ENCODE results near the gene MAP7D2.
"Not testable (repeated sequence)": the region's sequence is repeated elsewhere in the genome, so short reads cannot be mapped to it uniquely, and the experiment has no call there.

MAP7D2 gene

DNA sequence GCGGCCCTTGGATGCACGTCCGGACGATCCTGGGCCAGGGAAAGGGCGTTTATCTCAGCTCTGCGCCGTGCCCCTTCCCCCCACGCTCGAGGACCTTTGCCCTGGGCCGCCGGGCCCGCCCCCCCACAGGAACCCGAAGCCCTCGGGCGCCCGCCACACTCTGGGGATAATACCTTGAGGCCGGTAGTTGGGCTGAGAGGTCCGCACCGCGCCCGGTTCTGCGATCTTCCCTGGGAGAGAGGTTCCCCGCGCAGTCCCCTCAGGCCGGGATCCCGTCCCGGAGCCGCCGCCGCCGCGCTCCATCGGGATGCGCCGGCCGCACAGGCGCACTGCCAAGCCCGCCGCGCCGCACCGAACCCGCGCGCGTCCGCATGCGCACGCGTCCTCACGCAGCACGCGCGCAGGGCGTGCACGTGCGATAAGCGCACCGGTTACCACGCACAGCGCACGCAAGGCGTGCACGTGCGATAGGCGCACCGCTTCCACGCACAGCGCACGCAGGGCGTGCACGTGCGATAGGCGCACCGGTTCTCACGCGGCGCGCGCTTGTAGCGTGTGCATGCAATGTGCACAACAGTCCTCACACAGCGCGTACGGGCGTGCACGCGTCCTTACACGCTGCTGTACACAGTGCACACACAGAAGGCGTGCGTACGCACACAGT, at the start of gene MAP7D2:
TSS of gene MAP7D2 (minus strand) at position 331 of the 664 bp plus-strand sequence. CDS start at position 303, 28 bp downstream.
- peak; percentile 48 for DNase-seq (ENCODE audit: low read depth, low spot score)

DNA sequence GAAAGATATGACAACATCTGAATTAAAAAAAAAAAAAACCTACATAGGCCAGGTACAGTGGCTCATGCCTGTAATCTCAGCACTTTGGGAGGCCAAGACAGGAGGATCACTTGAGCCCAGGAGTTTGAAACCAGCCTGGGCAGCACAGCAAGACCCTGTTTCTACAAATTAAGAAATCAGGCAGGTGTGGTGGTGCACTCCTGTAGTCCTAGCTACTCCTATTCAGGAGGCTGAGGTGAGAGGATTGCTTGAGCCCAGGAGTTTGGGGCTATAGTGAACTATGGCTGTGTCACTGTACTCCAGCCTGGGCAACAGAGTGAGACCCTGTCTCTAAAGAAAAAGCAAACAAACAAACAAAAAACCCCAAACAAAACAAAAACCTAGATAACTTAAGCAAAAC, 45.8 kb upstream of the MAP7D2 start:
- not testable (repeated sequence) for DNase-seq (ENCODE audit: low read depth, low spot score)

DNA sequence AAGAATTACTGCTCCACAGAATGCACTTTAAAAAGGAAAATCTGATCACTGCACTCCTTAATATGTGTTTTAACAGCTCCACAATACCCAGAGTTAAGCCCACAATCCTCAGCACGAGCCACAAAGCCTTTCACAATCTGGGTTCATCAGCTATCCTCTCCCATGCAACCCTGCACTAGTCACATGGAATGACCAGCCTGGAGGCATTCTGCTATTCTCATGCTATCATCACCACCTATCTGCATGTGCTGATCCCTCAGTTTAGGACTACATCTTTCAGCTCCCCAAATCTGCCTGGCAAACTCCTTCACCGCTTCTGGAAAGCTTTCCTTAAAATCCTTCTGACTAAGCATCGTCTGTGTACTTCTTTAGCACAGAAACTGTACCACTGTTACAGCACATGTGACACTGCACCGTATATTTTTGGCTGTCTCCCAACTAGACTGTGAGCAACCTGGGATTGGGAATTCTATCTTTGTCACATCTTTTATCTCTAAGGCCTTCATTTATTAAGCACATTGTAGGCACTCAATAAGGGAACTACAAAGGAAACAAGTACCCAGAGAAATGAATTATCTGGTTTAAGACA, 43.2 kb upstream of the MAP7D2 start:
- no peak for DNase-seq (ENCODE audit: low read depth, low spot score)

DNA sequence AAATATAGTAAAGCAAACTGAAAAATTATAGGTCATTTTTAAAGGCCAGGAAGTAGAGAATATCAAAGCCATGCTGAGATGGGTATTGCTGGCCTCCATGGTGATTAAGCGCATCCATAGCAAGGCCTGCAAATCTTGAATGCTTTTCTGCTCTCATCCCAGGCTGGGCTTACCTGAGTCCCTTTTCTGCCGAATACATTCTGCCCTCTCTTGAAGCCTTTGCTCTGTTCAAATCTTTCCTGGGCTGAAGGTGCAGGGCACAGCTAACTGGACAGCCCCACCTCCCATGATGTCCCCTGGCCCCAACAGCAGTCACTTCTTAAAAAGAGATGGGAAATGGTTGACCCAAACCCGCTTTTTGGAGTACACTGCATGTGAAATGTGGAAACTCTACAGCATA, 35.0 kb upstream of the MAP7D2 start:
- no peak for DNase-seq (ENCODE audit: low read depth, low spot score)

DNA sequence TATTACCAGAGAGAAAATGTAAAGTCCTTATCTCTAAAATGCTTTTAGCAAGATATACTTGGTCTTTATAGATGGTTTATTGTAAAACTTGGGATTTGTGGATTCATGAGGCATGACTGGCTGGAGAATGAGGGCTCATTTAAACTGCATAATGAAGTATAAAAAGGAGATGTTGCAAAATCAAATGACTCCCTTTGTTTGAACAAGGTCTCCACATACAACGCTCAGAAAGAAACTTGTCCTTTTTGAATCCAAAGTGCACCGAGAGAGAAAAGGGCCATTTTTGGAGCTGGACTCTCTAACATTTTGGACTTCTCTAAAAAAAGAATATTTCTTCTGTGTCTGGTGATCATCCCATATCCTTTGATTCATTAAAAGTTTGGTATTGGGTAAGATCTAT, 32.6 kb upstream of the MAP7D2 start:
- DNase-seq (ENCODE audit: low read depth, low spot score): no peak

GRCh38 chrX:20147561-20147960, 30.9 kb upstream of the MAP7D2 start:
- DNase-seq (ENCODE audit: low read depth, low spot score): no peak

DNA sequence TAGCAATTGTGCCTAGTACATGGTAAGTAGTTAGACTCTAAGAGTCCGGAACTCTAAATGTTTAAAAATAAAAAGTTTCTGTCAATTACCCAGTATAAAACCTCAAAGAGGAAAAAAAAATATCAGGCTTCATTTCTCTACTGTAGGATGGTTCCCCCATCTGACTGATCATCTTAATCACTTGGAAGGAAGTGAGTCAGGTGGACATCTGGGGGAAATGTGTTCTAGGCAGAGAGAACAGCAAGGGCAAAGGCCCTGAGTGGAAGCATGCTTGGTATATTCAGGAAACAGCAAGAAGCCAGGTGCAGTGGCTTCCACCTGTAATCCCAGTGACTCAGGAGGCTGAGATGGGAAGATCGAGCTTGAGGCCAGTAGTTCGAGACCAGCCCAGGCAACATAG, 27.8 kb upstream of the MAP7D2 start:
- no peak for DNase-seq (ENCODE audit: low read depth, low spot score)

- DNase-seq (ENCODE audit: low read depth, low spot score): no peak
These were observed 26.9 kb upstream of the MAP7D2 start for GRCh38 chrX:20143561-20143960.

DNA sequence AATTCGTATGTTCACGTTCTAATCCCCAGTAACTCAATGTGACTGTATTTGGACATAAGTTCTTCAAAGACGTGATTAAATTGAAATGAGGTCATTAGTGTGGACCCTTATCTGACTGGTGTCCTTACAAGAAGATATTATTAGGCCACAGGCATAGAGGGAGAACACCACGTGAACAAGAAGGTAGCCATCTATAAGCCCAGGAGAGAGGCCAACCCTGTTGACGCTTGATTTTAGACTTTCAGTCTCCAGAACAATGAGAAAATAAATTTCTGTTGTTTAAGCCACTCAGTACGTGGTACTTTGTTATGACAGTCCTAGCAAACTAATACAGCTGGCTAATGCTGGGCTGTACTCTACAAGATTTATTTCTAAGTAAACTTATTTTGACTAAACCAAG, 26.4 kb upstream of the MAP7D2 start:
- no peak for DNase-seq (ENCODE audit: low read depth, low spot score)

DNA sequence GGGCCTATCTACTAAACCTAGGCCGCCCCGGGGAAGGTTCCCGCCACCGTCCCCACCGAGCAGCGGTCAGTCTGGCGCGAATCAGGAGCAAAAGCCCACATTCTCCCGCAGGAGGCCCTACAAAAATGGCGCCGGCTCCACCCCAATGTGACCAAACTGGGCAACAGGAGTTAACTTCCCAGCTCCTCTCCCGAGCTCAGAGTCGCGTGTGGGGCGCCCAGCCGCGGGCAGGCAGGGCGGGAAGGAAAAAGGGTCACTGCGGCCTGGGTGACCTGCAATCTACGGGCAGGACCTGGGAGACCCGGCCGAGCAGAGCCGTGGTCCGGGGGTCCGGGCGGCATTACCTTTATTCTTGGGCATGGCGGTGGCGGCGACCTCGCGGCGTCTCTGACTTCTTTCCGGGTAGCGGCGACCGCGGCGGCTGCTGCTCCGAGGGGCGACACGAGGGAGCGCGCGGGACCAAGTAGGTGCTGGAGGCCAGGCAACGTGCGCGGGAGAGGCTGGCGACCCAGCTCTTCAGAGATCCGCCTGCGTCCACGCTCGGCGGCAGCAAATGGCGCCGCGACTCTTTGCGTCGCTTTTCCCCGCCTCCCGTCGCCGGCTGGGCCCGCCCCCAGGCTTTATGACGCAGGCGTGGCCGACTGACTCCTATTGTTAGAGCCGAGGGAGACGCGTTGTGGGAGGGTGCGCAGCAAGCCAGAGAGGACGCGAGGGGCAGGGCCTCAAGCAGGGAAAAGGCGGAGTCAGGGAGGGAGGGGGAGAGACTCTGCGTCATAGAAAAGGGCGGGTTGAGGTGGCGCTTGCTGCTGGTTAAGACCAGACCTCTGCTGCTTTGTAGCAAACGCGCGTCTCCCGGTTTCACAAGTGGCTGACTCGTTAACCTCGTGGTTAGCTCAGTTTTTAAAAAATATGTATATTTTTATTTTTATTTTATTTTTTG, 24.8 kb upstream of the MAP7D2 start, which contains the start of gene EIF1AX:
TSS of gene EIF1AX (minus strand) at position 558 of the 940 bp plus-strand sequence. CDS start at position 360, 198 bp downstream.
- peak; percentile 100 for DNase-seq (ENCODE audit: low read depth, low spot score)

GRCh38 chrX:20140420-20140819, 23.7 kb upstream of the MAP7D2 start:
- DNase-seq (ENCODE audit: low read depth, low spot score): no peak

DNA sequence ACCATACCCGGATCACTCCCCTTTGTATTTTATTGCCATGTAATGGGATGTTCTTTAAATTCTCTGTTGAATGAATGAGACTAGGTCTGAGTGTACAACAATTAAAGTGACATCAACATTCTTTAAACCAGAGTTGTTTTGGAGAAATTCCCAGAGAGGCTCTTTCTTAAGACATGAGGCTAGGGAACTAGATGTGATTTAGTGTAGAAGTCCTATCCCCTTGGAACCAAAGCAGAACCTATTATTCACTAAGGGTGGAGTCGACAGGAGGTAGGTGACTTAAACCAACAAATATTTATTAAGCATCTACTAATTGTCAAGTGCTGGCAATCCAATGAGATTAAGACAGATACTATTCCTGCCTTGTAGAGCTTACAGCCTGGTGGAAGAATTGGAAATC, 23.3 kb upstream of the MAP7D2 start:
- no peak for DNase-seq (ENCODE audit: low read depth, low spot score)

GRCh38 chrX:20135944-20136343, 19.2 kb upstream of the MAP7D2 start:
- no peak for DNase-seq (ENCODE audit: low read depth, low spot score)

- no peak for DNase-seq (ENCODE audit: low read depth, low spot score)
These were observed 16.0 kb upstream of the MAP7D2 start for GRCh38 chrX:20132666-20133065.

DNA sequence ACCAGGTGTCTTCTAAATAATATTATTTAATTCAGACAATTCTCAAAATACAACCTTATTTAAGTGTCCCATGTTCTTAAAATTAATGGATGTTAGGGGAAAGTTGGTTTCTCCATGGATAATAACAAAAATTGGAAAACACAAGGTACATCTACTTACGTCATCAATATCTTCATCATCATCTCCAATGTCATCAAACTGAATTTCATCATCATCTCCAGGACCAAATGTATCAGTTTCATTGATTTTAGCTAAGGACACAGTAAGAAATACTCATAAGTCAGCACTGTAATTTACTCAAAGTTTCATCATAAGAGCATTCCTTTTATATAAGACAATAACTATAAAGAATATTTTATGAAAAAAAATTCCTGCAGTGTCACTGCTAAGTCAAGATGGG, 13.7 kb upstream of the MAP7D2 start:
- DNase-seq (ENCODE audit: low read depth, low spot score): no peak

GRCh38 chrX:20129547-20129946, 12.8 kb upstream of the MAP7D2 start:
- DNase-seq (ENCODE audit: low read depth, low spot score): no peak

DNA sequence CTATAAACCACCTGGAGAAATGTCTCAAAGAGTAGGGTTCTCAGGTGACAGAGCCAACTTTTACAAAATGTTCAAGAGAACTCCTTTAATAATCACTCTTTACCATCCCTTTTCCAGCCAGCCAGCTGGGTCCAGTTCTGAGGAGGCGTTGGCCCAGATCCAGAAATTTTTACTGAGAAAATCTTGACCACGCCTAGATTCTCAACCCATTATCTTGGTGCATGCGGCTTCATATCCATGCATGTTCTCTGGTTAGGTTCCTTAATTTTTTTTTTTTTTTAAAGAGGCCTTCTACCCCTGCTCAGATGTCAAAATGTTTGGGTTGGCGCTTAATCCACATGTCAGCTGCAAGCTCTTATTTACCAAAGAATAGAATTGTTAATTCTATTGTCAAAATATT, 12.0 kb upstream of the MAP7D2 start:
- no peak for DNase-seq (ENCODE audit: low read depth, low spot score)

DNA sequence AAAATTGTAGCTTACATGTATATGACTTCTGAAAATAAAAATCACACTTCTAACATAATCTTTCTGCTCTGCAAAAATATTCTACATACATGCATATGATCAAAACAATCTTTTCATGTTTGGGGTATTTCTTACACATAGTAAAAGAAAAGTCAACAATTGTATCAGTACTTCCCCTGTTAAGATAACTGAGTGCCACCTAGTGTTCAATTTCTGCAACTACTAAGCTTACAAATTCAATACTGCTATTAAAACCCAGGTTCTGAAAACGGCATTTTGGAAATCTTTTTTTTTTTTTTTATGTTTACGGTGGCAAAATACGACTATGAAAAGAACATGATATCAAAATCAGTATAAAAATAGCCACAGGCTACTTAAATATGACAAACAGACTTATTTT, 10.7 kb upstream of the MAP7D2 start:
- DNase-seq (ENCODE audit: low read depth, low spot score): not testable (repeated sequence)

DNA sequence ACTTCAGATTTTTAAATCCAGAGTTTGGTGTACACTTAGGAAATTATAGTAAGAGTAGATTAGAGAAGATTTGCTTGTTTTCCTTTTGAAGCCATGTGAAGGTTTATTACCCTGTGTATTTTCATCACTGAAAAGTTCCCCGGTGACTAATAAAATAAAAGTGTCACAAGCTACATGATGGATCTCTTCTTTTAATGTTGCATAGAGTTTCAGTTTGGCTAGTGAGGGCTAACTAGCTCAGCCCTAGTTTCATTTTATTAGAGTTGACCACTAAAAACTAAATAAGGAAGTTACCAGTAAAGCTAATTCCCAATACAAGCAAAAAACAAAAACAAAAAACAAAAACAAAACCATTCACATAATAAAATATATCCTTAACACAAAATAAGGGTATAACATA, 10.1 kb upstream of the MAP7D2 start:
- not testable (repeated sequence) for DNase-seq (ENCODE audit: low read depth, low spot score)

DNA sequence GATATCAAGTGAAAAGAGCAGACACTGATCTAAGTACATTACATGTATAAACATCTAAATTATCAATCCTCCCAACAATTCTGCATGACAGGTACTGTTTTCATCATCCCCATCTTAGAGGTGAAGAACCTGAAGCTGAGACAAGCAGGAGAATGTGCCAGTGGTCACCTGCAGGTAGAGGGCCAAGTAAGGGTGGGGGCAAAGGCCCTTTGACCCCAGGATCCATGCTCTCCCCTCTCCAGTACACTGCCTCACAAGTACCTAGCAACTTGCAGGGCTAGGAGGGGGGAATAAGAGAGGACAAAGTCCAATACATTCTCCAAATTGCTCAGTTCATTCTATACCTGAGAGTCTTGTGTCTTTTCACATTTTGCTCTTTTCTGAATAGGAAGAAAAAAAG, 8.3 kb upstream of the MAP7D2 start:
- DNase-seq (ENCODE audit: low read depth, low spot score): no peak

DNA sequence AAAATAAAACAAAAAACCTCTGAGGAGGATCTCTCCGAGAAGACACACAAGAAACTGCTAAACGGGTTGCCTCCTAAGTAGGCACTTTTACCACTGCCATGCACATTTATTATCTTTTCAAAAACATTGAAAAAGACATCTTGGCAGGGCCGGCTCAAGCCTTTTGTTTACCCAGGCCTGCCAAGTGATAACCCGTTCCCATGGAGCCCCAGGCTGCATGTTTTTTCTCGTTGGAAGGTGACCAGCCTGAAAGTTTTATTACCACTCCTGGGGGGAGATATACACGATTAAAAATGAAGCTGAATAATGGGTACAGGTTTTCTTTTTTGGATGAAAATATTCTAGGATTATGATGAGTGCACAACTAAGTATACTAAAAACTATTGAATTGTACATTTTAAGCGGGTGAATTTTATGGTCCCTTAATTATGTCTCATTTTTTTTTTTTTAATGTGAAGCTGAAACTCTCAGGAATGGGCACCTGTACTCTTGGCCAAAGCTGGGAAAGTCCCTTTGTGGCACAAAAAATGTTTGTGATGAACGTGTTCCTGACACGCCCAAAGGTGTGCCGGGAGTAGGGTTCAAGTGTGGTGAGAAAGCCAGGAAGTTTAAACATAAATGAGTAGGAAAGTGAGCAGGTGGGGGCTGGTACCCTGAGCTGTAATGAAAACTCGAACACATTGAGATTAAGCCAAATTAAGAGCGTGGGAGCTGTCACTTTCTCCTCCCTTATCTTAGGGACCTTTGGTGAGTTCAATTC, 1.5 kb upstream of the MAP7D2 start:
- no peak for DNase-seq (ENCODE audit: low read depth, low spot score)
